ENCODE data around the gene ADAM12.

Gene ADAM12

GRCh38 chr10:126153711-126154628 lies 234.3 kb downstream of the ADAM12 start:
- H3K4me3 ChIP-seq (ENCODE audit: low read depth in 1 of 2, low read length in 2 of 2) = no peak overlapping the region
- H3K4me2 ChIP-seq (ENCODE audit: insufficient read depth, low read length) = no peak overlapping the region
- ATAC-seq (ENCODE audit: insufficient read depth, low read depth) (no peak), DNase-seq (no peak)
- peaks cover 3% of the 10 kb centered on the region for H3K9me3 ChIP-seq (ENCODE audit: insufficient read depth, low read length, severe bottlenecking)
- H3K9ac ChIP-seq (ENCODE audit: low read depth, low read length) = no peak overlapping the region
- H2AFZ ChIP-seq (ENCODE audit: low read depth, low read length) = 0 out of 2 replicates have a peak overlapping the region, but pooled peaks have one; percentile 8
- H3K27ac ChIP-seq (ENCODE audit: low read length) = no peak overlapping the region
- H4K20me1 ChIP-seq (ENCODE audit: insufficient read depth, low read length) = no peaks in the 10 kb centered on the region
- no peaks in the 10 kb centered on the region for H3K36me3 ChIP-seq (ENCODE audit: insufficient read depth, low read length)
- H3K27me3 ChIP-seq (ENCODE audit: insufficient read depth, low read length, poor library complexity) = no peaks in the 10 kb centered on the region
- no peaks in the 10 kb centered on the region for H3K79me2 ChIP-seq (ENCODE audit: insufficient read depth, low read length)
- TF ChIP-seq EZH2 (IDR thresholded peaks at IDR 0.05; ENCODE audit: borderline replicate concordance, low read depth, low read length, severe bottlenecking) = no peak
- no peak for TF ChIP-seq CTCF (IDR thresholded peaks at IDR 0.05; ENCODE audit: borderline replicate concordance, extremely low read depth, low read length, poor library complexity, severe bottlenecking)
- H3K4me1 ChIP-seq (ENCODE audit: insufficient read depth, low read length) = peaks cover 23% of the 10 kb centered on the region

- Histone ChIP-seq H4K20me1 (ENCODE audit: insufficient read depth, low read length) (no peaks in the 10 kb centered on the region), H3K79me2 (ENCODE audit: insufficient read depth, low read length) (no peaks in the 10 kb centered on the region), H2AFZ (ENCODE audit: low read depth, low read length) (no peak overlapping the region), H3K4me2 (ENCODE audit: insufficient read depth, low read length) (no peak overlapping the region), H3K27me3 (ENCODE audit: insufficient read depth, low read length, poor library complexity) (no peaks in the 10 kb centered on the region), H3K9me3 (ENCODE audit: insufficient read depth, low read length, severe bottlenecking) (peaks cover 11% of the 10 kb centered on the region), H3K4me3 (ENCODE audit: low read depth in 1 of 2, low read length in 2 of 2) (no peak overlapping the region), H3K27ac (ENCODE audit: low read length) (no peak overlapping the region), H3K4me1 (ENCODE audit: insufficient read depth, low read length) (0 out of 2 replicates have a peak, but pooled peaks cover 4% of the 10 kb centered on the region), H3K9ac (ENCODE audit: low read depth, low read length) (no peak overlapping the region), H3K36me3 (ENCODE audit: insufficient read depth, low read length) (no peaks in the 10 kb centered on the region)
- DNase-seq = no peak
- no peak for TF ChIP-seq EZH2 (IDR thresholded peaks at IDR 0.05; ENCODE audit: borderline replicate concordance, low read depth, low read length, severe bottlenecking)
- TF ChIP-seq CTCF (IDR thresholded peaks at IDR 0.05; ENCODE audit: borderline replicate concordance, extremely low read depth, low read length, poor library complexity, severe bottlenecking) = no peak
- no peak for ATAC-seq (ENCODE audit: insufficient read depth, low read depth)
Observed at GRCh38 chr10:126147866-126148587, 240.2 kb downstream of the ADAM12 start.

- Histone ChIP-seq H3K36me3 (ENCODE audit: insufficient read depth, low read length) (no peaks in the 10 kb centered on the region), H2AFZ (ENCODE audit: low read depth, low read length) (no peak overlapping the region), H3K27ac (ENCODE audit: low read length) (no peak overlapping the region), H3K9ac (ENCODE audit: low read depth, low read length) (no peak overlapping the region), H4K20me1 (ENCODE audit: insufficient read depth, low read length) (no peaks in the 10 kb centered on the region), H3K79me2 (ENCODE audit: insufficient read depth, low read length) (no peaks in the 10 kb centered on the region), H3K4me2 (ENCODE audit: insufficient read depth, low read length) (no peak overlapping the region), H3K4me3 (ENCODE audit: low read depth in 1 of 2, low read length in 2 of 2) (no peak overlapping the region), H3K27me3 (ENCODE audit: insufficient read depth, low read length, poor library complexity) (no peaks in the 10 kb centered on the region), H3K9me3 (ENCODE audit: insufficient read depth, low read length, severe bottlenecking) (peaks cover 13% of the 10 kb centered on the region), H3K4me1 (ENCODE audit: insufficient read depth, low read length) (0 out of 2 replicates have a peak, but pooled peaks cover 4% of the 10 kb centered on the region)
- no peak for TF ChIP-seq CTCF (IDR thresholded peaks at IDR 0.05; ENCODE audit: borderline replicate concordance, extremely low read depth, low read length, poor library complexity, severe bottlenecking)
- no peak for TF ChIP-seq EZH2 (IDR thresholded peaks at IDR 0.05; ENCODE audit: borderline replicate concordance, low read depth, low read length, severe bottlenecking)
- DNase-seq (no peak), ATAC-seq (ENCODE audit: insufficient read depth, low read depth) (no peak)
Observed at GRCh38 chr10:126146771-126147170, 241.5 kb downstream of the ADAM12 start.
